GM12878 (cell line): ENCODE results near the gene CYP27A1. TPM values are rescaled to one million over a fixed set of nuclear protein-coding genes. Genes with fewer than 3 reads are reported as not detected.

Experiments used
- ATAC-seq: fragments of 200-7000 bp; cut with Tn5 transposase; 3 replicates; pipeline ENCODE4 v1.9.1; 2020; ENCODE audit warnings: mild to moderate bottlenecking, moderate library complexity
- BruUV-seq: library from RNA; stranded (reverse); fragments of 400-500 nt; replicated peaks from 2 replicates; lab custom pipeline; 2021; lab: Mats Ljungman, UMichigan
- CTCF ChIA-PET: fragments of 300-600 bp; sonication (Branson Sonifier 250); formaldehyde crosslinking; extraction: SDS; loops from one replicate; lab custom pipeline; 2021; ENCODE audit warnings: inconsistent platforms; lab: Yijun Ruan, JAX
- POLR2A ChIA-PET: fragments of 350-600 bp; formaldehyde crosslinking; extraction: SDS; loops from one replicate; lab custom pipeline; 2021; ENCODE audit warnings: inconsistent platforms; lab: Charles Lee
- RAD21 ChIA-PET: fragments of 300-600 bp; sonication (Branson Sonifier 250); formaldehyde crosslinking; loops from one replicate; lab custom pipeline; 2023; ENCODE audit warnings: antibody characterized with exemption; ENCODE audit not compliant: unreplicated experiment; lab: Charles Lee
- SMC1A ChIA-PET: fragments of 300-600 bp; sonication (Branson Sonifier 250); formaldehyde crosslinking; loops from one replicate; lab custom pipeline; 2023; ENCODE audit not compliant: unreplicated experiment, uncharacterized antibody; lab: Charles Lee
- DNase-seq: peaks from one replicate; pipeline ENCODE4 v3.0.0-alpha.2; 2011; ENCODE audit warnings: low read depth, low spot score
- FAIRE-seq: peaks from 3 replicates; lab custom pipeline; 2011; peaks lifted over from hg19 to GRCh38; lab: Jason Lieb, UNC
- H2AFZ ChIP-seq: 2 replicates; pipeline ENCODE4 v1.6.0; 2011; ENCODE audit warnings: low read depth, low read length, control low read depth; ENCODE audit not compliant: control insufficient read depth
- H3K27ac ChIP-seq: 2 replicates; pipeline ENCODE4 v1.5.1; 2011; ENCODE audit warnings: control low read depth; ENCODE audit not compliant: control insufficient read depth, insufficient read depth
- H3K27me3 ChIP-seq, 2 experiments: replicated peaks in 1 of 2; 2 replicates each; pipeline versions ENCODE4 v1.6.0 to v1.6.1; 2011; ENCODE audit warnings: low read length in 1 of 2; ENCODE audit not compliant: control insufficient read depth in 2 of 2, insufficient read depth in 2 of 2
- H3K36me3 ChIP-seq, 2 experiments: 2 replicates each; pipeline ENCODE4 v1.5.1; 2011; ENCODE audit warnings: low read length in 1 of 2; ENCODE audit not compliant: control insufficient read depth in 2 of 2, insufficient read depth in 2 of 2
- H3K4me1 ChIP-seq: 2 replicates; pipeline ENCODE4 v1.6.1; 2011; ENCODE audit warnings: mild to moderate bottlenecking, low read length, moderate library complexity, mixed read lengths; ENCODE audit not compliant: control insufficient read depth, insufficient read depth
- H3K4me2 ChIP-seq: 2 replicates; pipeline ENCODE4 v1.6.0; 2011; ENCODE audit warnings: control low read depth; ENCODE audit not compliant: control insufficient read depth, insufficient read depth
- H3K4me3 ChIP-seq: fragments of 200-600 bp; sonication (generic); 2 replicates; pipeline ENCODE4 v1.5.1; 2016
- H3K79me2 ChIP-seq: 2 replicates; pipeline ENCODE4 v1.6.0; 2011; ENCODE audit warnings: low read length; ENCODE audit not compliant: control insufficient read depth, insufficient read depth
- H3K9ac ChIP-seq: 2 replicates; pipeline ENCODE4 v1.8.0; 2011; ENCODE audit warnings: low read length, control low read depth, mixed read lengths; ENCODE audit not compliant: control insufficient read depth, insufficient read depth
- H3K9me3 ChIP-seq: replicated peaks from 3 replicates; pipeline ENCODE4 v1.5.1; 2011; ENCODE audit warnings: mild to moderate bottlenecking, low read length; ENCODE audit not compliant: control insufficient read depth, insufficient read depth
- H4K20me1 ChIP-seq: 2 replicates; pipeline ENCODE4 v1.6.0; 2011; ENCODE audit not compliant: control insufficient read depth, insufficient read depth
- BCLAF1 ChIP-seq: fragments of 450-650 bp; IDR thresholded peaks from 2 replicates; pipeline ENCODE4 v1.6.1; 2017; ENCODE audit warnings: antibody characterized with exemption, mild to moderate bottlenecking, moderate library complexity
- CBFB ChIP-seq: IDR thresholded peaks from 2 replicates; pipeline ENCODE4 v1.6.1; 2016; ENCODE audit warnings: antibody characterized with exemption, low read depth
- CHD4 ChIP-seq: fragments of 200-600 bp; sonication (generic); IDR thresholded peaks from 2 replicates; pipeline ENCODE4 v1.6.1; 2016; ENCODE audit warnings: mild to moderate bottlenecking
- CREB1 ChIP-seq: IDR thresholded peaks from 2 replicates; pipeline ENCODE4 v1.6.1; 2012; ENCODE audit warnings: low read depth, mild to moderate bottlenecking, inconsistent platforms
- ELK1 ChIP-seq: IDR thresholded peaks from 2 replicates; pipeline ENCODE4 v1.6.1; 2012; ENCODE audit warnings: low read depth, low read length, improper control_type of control experiment
- ETV6 ChIP-seq, 2 experiments: fragments of 450-650 bp in 1 of 2; IDR thresholded peaks in 1 of 2; conservative IDR thresholded peaks in 1 of 2; 2 replicates each; pipeline ENCODE4 v1.6.1; 2014; ENCODE audit warnings: antibody characterized with exemption in 1 of 2, borderline replicate concordance in 1 of 2, low read depth in 1 of 2, mild to moderate bottlenecking in 1 of 2, moderate library complexity in 1 of 2
- IRF5 ChIP-seq: fragments of 450-650 bp; IDR thresholded peaks from 2 replicates; pipeline ENCODE4 v1.6.1; 2017; ENCODE audit warnings: borderline replicate concordance
- MEF2A ChIP-seq: IDR thresholded peaks from 2 replicates; pipeline ENCODE4 v1.6.1; 2011; ENCODE audit warnings: low read depth, mild to moderate bottlenecking, low read length, moderate library complexity; ENCODE audit not compliant: insufficient read depth
- NKRF ChIP-seq: fragments of 450-650 bp; conservative IDR thresholded peaks from 2 replicates; pipeline ENCODE4 v1.6.1; 2017; ENCODE audit warnings: mild to moderate bottlenecking, moderate library complexity
- POLR2A ChIP-seq: IDR thresholded peaks from 2 replicates; pipeline ENCODE4 v1.6.1; 2011; ENCODE audit warnings: low read depth, mild to moderate bottlenecking, low read length
- SKIL ChIP-seq: fragments of 450-650 bp; IDR thresholded peaks from 2 replicates; pipeline ENCODE4 v1.6.1; 2017; ENCODE audit warnings: mild to moderate bottlenecking, low read depth, inconsistent platforms; ENCODE audit not compliant: poor library complexity, severe bottlenecking
- SREBF1 ChIP-seq: IDR thresholded peaks from 2 replicates; pipeline ENCODE4 v1.6.1; 2012; ENCODE audit warnings: mild to moderate bottlenecking, low read length
- TCF12 ChIP-seq: IDR thresholded peaks from 2 replicates; pipeline ENCODE4 v1.6.1; 2011; ENCODE audit warnings: low read depth, mild to moderate bottlenecking, low read length
- WRNIP1 ChIP-seq: IDR thresholded peaks from 2 replicates; pipeline ENCODE4 v1.6.1; 2011; ENCODE audit warnings: low read depth, low read length, improper control_type of control experiment, borderline replicate concordance
- ZNF24 ChIP-seq: fragments of 450-650 bp; IDR thresholded peaks from 2 replicates; pipeline ENCODE4 v1.6.1; 2017; ENCODE audit warnings: antibody characterized with exemption, mild to moderate bottlenecking
- WGBS: methylation state at CpG from one replicate; pipeline ENCODE4 v1.1.6; 2016; ENCODE audit warnings: low lambda C conversion rate; ENCODE audit not compliant: insufficient replicate concordance, insufficient coverage; ENCODE audit errors: missing lambda C conversion rate; 5-methylcytosine and 5-hydroxymethylcytosine counted together
- in situ Hi-C: fragments of 300-500 bp; cut with MboI; formaldehyde crosslinking; loops from 9 replicates; pipeline ENCODE4 v1.14.3; 2018; ENCODE audit warnings: mixed read lengths
- intact Hi-C: fragments of 100-400 bp; cut with micrococcal nuclease; formaldehyde crosslinking; loops from one replicate; pipeline ENCODE4 v1.14.2; 2022; ENCODE audit not compliant: unreplicated experiment
- polyA plus RNA-seq, 11 experiments: library from polyadenylated mRNA; depleted of rRNA in 4 of 11; unstranded in 6 of 11; stranded (reverse) in 5 of 11; fragments of >200 nt; fragmentation: Nextera tagmentation in 4 of 11; fragmentation: Illumina TruSeq in 1 of 11; extraction: Ambion mirVana in 4 of 11; extraction: Trizol in 1 of 11; gene quantifications; 1 replicate in 1 of 11; 2 replicates in 10 of 11; pipeline versions ENCODE4 v1.2.1 to v1.2.3, GENCODE V29; 2011 to 2016; ENCODE audit warnings: inconsistent platforms in 2 of 11, missing spikeins in 2 of 11, low read depth in 1 of 11
- total RNA-seq, 4 experiments: library from RNA; depleted of rRNA in 3 of 4; stranded (reverse); fragments of >200 nt in 3 of 4; fragmentation: Illumina TruSeq in 1 of 4; extraction: Trizol in 1 of 4; gene quantifications; 2 replicates each; pipeline versions ENCODE4 v1.2.1 to v1.2.3, GENCODE V29; 2013 to 2021

CYP27A1 gene
- total and polyA plus RNA-seq, 10 of the 15 experiments (the other 5 are each of a cell fraction or from before 2014, with no cell fraction given), result 0.11 to 0.72 (median 0.18) TPM; not detected in 2

GRCh38 chr2:218746470-218746795 lies 35.5 kb upstream of the CYP27A1 start:
- no TSS peak for BruUV-seq
- H3K4me2 ChIP-seq, result no peak overlapping the region
- ChIA-PET RAD21 (no interaction called here), POLR2A (no interaction called here), SMC1A (interaction anchor here (1.1 kb wide), 1 partner anchor 15 kb away, joined by 7 read pairs; no protein-coding TSS in a partner anchor), CTCF (no interaction called here)
- H3K9me3 ChIP-seq, result no peaks in the 10 kb centered on the region
- FAIRE-seq (no peak), DNase-seq (no peak), ATAC-seq (no peak)
- no peak overlapping the region for H3K4me3 ChIP-seq
- in situ Hi-C loops (no loop called here), intact Hi-C loops (no loop called here)
- H3K79me2 ChIP-seq, result no peaks in the 10 kb centered on the region
- WGBS, result 100% methylated on average over 1 of the region's 1 CpG
- no peaks in the 10 kb centered on the region for H4K20me1 ChIP-seq
- H3K4me1 ChIP-seq, result peaks cover 29% of the 10 kb centered on the region
- no peaks in the 10 kb centered on the region for H3K27me3 ChIP-seq
- no peak overlapping the region for H3K9ac ChIP-seq
- H3K36me3 ChIP-seq, result peaks cover 21 to 35% of the 10 kb centered on the region in 2 experiments
- H3K27ac ChIP-seq, result no peak overlapping the region
- H2AFZ ChIP-seq, result no peak overlapping the region
- TF ChIP-seq SKIL (no peak), IRF5 (no peak), MEF2A (no peak), WRNIP1 (no peak), SREBF1 (no peak), ELK1 (no peak), CBFB (no peak), BCLAF1 (no peak), NKRF (no peak), CHD4 (no peak), TCF12 (no peak), ETV6 (conservative IDR thresholded peaks at IDR 0.05 in 1 of 2, IDR thresholded peaks at IDR 0.05 in 1 of 2; ENCODE audit: borderline replicate concordance in 1 of 2, low read depth in 1 of 2) (no peak), POLR2A (no peak), CREB1 (no peak), ZNF24 (no peak)
